Cortex of kidney (tissue), 1 donor: ENCODE data around the gene CNOT4.
"Not testable (repeated sequence)": the region's sequence is repeated elsewhere in the genome, so short reads cannot be mapped to it uniquely, and the experiment has no call there.

Experiments used
- DNase-seq: peaks from one replicate; lab custom pipeline; 2025; lab: John Stamatoyannopoulos, UW

The CNOT4 gene

DNA sequence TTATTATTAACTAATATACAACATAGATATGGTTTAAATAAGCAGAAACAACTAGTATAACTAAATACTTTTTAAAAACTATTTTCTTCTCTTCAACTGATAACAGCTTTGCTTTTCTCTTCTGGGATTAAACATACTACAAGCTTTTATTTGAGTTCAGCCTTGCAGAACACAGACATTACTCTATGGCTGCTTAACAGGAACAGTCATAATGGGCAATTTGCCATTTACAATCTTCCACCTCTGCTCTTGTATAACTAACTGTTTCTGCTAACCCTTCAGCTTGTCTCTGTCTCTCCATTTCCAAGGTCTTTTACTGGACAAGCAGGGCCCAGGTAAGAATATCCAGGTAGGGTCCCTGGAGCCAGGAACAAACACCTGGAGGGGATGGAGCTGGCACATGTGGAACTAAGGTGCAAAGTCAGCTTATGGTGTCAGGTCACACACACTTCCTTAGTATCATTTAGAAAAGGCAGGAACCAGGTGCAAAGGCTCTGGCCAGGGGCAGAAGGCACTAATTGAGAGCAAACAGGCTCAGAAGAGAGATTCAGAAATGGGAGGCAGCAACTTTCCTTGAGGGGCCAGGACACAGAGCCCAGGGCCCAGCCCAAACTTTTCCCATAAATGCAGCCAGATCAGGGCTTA is 183.1 kb downstream of the CNOT4 start:
- no peak for DNase-seq

DNA sequence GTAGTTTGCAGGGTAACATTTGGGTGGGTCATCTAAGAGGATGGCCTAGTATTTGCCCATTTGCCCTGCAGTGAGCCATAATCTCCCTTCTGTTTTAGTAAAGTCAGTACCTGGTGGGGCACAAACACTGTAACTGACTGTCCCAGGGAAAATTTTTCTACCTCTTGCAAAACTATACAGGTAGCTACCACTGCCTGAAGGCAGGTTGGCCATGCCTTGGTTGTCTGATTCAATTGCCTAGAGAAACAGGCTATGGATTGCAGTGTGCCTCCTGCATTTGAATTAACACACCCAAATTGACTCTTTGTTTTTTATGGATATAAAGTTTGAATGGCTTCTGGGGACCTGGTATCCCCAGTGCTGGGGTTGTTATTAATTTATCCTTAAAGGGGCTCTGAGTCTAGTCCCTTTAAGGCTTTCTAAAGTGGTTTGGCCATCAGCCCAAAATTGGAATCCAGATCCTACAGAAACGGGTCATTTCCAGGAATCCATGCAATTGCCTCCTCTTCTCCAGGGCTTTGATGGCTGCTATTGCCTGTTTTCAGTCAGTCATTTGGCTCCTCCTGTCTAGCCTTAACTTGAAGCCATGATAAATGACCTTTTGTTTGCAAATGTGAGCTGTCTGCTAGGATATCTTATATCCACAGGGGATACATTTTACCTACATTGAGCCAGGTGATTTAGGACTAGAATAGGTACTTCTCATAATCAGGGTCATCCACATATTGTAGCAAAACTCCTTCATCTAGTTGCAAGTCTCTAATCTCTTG is 187.1 kb downstream of the CNOT4 start:
- DNase-seq: no peak

DNA sequence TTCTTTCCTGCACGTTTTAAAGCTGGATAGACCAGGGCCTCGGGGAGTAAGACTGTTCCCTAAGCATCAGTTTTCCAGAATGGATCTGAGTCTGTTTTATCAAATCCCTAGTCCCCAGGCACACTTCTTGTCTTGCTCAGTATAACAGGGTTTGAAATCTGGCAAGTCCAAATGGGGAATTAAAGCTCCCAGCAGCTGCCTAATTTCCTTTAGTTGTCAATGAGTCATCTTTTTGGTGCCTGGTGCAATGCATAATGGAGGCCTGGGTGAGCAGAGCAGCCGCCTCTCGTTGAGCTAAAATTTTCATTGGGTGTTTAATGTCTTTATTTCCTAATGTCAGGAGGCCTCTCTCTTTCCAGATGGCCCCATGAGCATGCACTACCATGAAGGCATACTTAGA is 188.3 kb downstream of the CNOT4 start:
- DNase-seq: no peak

DNA sequence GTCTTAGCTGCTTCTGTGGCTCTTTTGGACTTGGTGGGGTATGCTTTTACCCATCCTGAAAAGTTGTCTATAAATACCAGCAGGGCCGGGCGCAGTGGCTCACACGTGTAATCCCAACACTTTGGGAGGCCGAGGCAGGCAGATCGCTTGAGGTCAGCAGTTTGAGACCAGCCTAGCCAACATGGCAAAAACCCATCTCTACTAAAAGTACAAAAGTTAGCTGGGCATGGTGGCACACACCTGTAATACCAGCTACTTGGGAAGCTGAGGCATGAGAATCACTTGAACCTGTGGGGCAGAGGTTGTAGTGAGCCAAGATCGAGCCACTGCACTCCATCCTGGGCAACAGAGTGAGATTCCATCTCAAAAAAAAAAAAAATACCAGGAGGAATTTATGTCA is 188.9 kb downstream of the CNOT4 start:
- not testable (repeated sequence) for DNase-seq

DNA sequence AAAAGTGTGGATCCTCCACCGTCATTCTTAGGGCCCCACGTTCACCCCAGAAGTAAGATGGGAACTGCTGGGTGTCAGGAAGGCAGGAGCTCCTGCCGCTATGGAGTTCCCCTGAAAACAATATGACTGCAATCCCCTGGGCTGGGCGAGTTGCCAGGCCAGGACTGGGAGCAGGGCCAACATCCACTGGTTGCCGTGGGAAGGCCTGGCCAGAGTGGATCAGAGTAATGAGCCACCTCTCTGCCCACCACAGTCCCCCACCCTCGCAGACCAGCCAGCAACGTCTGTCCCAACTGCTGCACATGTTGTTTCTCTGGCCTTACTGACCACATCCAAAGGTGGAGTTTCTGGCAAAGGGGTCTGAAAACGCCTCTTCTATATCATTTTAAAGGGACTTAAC is 189.6 kb downstream of the CNOT4 start:
- DNase-seq: no peak

DNA sequence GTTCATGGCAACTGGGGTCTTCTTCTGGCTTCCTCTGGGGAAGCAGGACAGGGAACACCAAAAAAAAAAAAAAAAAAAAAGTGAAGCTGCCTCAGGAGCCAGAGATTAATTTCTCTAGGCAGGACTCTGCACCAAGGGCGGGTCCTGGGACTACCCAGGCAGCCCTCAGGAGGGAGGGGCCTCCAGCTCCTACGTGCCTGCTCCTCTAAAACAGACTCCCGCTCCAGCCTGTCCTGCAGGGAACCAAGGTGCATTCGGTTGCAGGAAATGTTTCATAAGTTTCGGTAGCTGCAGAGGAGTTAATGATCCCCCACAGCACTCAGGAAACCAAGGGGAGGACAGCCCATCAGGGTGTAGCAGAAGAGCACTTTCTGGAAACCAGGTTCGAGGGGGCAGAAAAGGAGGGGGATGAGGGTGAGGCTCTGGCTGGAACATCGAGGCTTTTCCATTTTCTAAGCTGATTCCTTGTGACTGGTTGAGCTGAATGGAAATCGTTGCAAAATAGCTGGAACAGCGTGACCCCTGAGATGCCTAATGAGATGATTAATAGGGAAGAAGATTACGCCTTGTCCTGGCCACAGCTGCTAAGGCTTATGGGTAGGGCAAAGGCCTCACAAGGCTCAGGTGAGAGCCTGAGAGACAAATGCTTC is 192.1 kb downstream of the CNOT4 start:
- DNase-seq: no peak

DNA sequence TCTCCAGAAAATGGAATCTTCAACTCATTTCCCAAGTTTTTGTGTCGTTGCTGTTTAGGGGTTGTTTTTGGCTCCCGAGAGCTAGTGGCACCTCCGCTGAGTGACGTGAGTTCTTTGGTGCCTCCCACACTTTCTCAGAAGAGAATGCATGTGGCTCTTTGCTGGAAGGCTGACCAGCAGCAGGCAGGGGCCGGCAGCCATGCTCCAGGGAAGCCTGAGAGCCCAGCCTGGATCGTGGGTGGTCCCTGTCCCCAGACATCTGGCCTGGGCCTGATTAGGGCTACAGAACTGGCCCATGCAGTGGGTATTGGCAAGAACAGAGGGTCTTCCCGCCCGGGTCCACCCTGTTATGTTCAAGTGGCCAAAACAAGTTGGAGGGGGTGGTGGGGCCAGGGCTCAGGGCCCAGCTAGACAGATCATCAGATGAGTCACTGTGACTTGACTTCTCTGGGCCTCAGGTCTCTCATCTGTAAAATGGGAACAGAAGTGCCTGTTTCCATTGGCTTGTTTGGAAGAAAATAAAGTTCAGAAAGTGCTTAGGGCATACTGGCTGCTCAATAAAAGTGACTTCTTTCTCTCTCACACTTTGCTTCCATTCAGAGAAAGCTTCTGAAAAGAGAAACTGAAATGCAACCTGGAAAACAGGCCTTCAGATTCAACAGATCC is 193.1 kb downstream of the CNOT4 start:
- no peak for DNase-seq

DNA sequence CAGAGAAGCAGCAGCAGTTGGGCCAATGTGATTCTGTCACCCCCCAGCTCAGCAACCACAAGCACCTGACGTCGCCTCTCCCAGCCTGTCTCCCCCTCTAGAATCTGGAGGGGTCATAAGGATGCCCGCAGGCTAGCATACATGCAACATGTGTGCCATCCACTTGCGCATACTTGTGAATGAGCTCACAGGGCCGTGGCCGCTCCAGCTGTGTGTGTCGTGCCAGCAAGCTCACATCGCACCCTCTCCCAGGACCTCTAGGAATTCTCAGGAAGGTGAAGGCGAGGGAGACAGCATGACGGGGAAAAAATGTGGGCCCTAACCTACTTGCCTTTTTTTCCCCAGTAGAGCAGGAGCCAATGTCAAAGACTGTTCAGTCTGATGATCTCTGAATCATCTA is 195.9 kb downstream of the CNOT4 start:
- DNase-seq: no peak
